Measurements from ENCODE around the gene PNPLA7. TPM values are rescaled to one million over a fixed set of nuclear protein-coding genes. Genes with fewer than 3 reads are reported as not detected.

Gene PNPLA7
- total RNA-seq, 4 donors from 2014 or later = 11.4 to 48.6 (median 27.2) TPM

- peaks cover 0 to 4% (median 0%) of the 10 kb centered on the region in 3 donors for H3K36me3 ChIP-seq
- H3K27ac ChIP-seq = no peak overlapping the region
- TF ChIP-seq POLR2A (IDR thresholded peaks at IDR 0.05) = no peak
- TF ChIP-seq, protein P1, sequence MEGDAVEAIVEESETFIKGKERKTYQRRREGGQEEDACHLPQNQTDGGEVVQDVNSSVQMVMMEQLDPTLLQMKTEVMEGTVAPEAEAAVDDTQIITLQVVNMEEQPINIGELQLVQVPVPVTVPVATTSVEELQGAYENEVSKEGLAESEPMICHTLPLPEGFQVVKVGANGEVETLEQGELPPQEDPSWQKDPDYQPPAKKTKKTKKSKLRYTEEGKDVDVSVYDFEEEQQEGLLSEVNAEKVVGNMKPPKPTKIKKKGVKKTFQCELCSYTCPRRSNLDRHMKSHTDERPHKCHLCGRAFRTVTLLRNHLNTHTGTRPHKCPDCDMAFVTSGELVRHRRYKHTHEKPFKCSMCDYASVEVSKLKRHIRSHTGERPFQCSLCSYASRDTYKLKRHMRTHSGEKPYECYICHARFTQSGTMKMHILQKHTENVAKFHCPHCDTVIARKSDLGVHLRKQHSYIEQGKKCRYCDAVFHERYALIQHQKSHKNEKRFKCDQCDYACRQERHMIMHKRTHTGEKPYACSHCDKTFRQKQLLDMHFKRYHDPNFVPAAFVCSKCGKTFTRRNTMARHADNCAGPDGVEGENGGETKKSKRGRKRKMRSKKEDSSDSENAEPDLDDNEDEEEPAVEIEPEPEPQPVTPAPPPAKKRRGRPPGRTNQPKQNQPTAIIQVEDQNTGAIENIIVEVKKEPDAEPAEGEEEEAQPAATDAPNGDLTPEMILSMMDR (IDR thresholded peaks at IDR 0.05) = no peak
- H3K4me1 ChIP-seq = no peaks in the 10 kb centered on the region
- no peaks in the 10 kb centered on the region for H3K9me3 ChIP-seq
- DNase-seq = no peak
- H3K27me3 ChIP-seq = no peaks in the 10 kb centered on the region
- H3K4me3 ChIP-seq = no peak overlapping the region
Measured at GRCh38 chr9:137509198-137509597, 41.0 kb downstream of the PNPLA7 start.

GRCh38 chr9:137506702-137507171 is 43.5 kb downstream of the PNPLA7 start:
- H3K36me3 ChIP-seq = peaks cover 0 to 4% (median 0%) of the 10 kb centered on the region in 3 donors
- no peaks in the 10 kb centered on the region for H3K4me1 ChIP-seq
- H3K27me3 ChIP-seq = no peaks in the 10 kb centered on the region
- no peak for DNase-seq
- H3K9me3 ChIP-seq = no peaks in the 10 kb centered on the region
- TF ChIP-seq POLR2A (IDR thresholded peaks at IDR 0.05) = no peak
- TF ChIP-seq, protein P1 (IDR thresholded peaks at IDR 0.05) = no peak
- H3K4me3 ChIP-seq = no peak overlapping the region
- H3K27ac ChIP-seq = no peak overlapping the region

- DNase-seq = no peak
- no peak overlapping the region for H3K4me3 ChIP-seq
Measured at GRCh38 chr9:137506274-137506673, 43.9 kb downstream of the PNPLA7 start.

DNA sequence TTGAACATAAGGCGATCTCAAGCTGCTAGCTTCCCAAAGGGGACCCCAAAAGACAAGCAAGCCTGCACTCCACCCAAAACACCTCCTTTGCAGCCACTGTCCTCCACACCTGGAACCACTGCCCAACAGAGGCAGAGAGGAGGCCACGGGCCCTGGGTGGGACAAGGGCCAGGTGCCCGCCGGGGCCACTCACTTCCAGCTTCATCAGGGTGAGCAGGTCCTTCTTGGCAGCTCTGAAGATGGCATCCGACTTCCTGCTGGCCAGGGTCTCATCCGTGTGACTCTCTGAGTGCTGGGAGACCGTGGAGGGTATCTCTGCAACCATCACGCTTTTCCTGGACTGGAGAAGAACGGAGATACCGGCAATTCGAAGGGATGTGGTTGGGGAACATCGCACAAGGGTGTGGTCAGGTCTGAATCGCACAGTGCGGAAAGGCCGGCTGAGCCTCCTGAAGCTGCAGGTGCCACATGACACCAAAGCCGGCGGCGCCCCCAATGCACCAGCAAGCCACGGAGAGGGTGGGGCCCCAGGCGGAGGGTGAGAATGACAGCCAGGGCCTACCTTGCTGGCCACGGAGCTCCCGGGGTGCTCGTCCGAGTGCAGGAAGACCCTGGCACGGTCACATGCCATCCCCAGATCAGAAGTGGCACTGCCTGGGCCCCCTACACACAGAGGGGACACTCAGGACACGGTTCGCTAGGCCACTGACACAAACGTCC is 44.6 kb downstream of the PNPLA7 start:
- Histone ChIP-seq H3K27me3 (no peaks in the 10 kb centered on the region), H3K36me3 (peaks cover 0 to 4% (median 0%) of the 10 kb centered on the region in 3 donors), H3K27ac (no peak overlapping the region), H3K9me3 (no peaks in the 10 kb centered on the region), H3K4me1 (no peaks in the 10 kb centered on the region), H3K4me3 (no peak overlapping the region)
- no peak for DNase-seq
- TF ChIP-seq POLR2A (IDR thresholded peaks at IDR 0.05) = no peak
- TF ChIP-seq, protein P1 (IDR thresholded peaks at IDR 0.05) = no peak

More at GRCh38 chr9:137506274-137506673, 43.9 kb downstream of the PNPLA7 start:
- TF ChIP-seq, protein P1 (IDR thresholded peaks at IDR 0.05) = no peak
- TF ChIP-seq POLR2A (IDR thresholded peaks at IDR 0.05) = no peak
- Histone ChIP-seq H3K4me1 (no peaks in the 10 kb centered on the region), H3K27me3 (no peaks in the 10 kb centered on the region), H3K9me3 (no peaks in the 10 kb centered on the region), H3K27ac (no peak overlapping the region), H3K36me3 (peaks cover 0 to 4% (median 0%) of the 10 kb centered on the region in 3 donors)

GRCh38 chr9:137504432-137504777 is 45.8 kb downstream of the PNPLA7 start:
- TF ChIP-seq, protein P1 (IDR thresholded peaks at IDR 0.05) = no peak
- no peak for TF ChIP-seq POLR2A (IDR thresholded peaks at IDR 0.05)
- no peak overlapping the region for H3K4me3 ChIP-seq
- DNase-seq = no peak

More at GRCh38 chr9:137504432-137504777, 45.8 kb downstream of the PNPLA7 start:
- Histone ChIP-seq H3K27me3 (no peaks in the 10 kb centered on the region), H3K9me3 (no peaks in the 10 kb centered on the region), H3K4me1 (no peaks in the 10 kb centered on the region), H3K36me3 (peaks cover 0 to 4% (median 0%) of the 10 kb centered on the region in 3 donors), H3K27ac (no peak overlapping the region)
